ENCODE results near the gene KDM5A. TPM values are rescaled to one million over a fixed set of nuclear protein-coding genes. Genes with fewer than 3 reads are reported as not detected.
"Not testable (repeated sequence)": the region's sequence is repeated elsewhere in the genome, so short reads cannot be mapped to it uniquely, and the experiment has no call there.

KDM5A gene
- total RNA-seq, 1 donor from 2014 or later: 35.5 TPM

- no peak for FAIRE-seq
- Histone ChIP-seq H3K36me3 (ENCODE audit: control insufficient read depth, insufficient read depth, low read length) (no peaks in the 10 kb centered on the region), H3K4me3 (ENCODE audit: low read depth, low read length) (no peak overlapping the region), H3K27me3 (ENCODE audit: control insufficient read depth, insufficient read depth, low read length) (peaks cover 2% of the 10 kb centered on the region)
- no peak for DNase-seq (ENCODE audit: low read depth)
- TF ChIP-seq CTCF (IDR thresholded peaks at IDR 0.05; ENCODE audit: insufficient read depth, low read length, severe bottlenecking): no peak
Observed at GRCh38 chr12:237026-237815, 151.9 kb downstream of the KDM5A start.

- Histone ChIP-seq H3K4me3 (ENCODE audit: low read depth, low read length) (no peak overlapping the region), H3K27me3 (ENCODE audit: control insufficient read depth, insufficient read depth, low read length) (peaks cover 2% of the 10 kb centered on the region), H3K36me3 (ENCODE audit: control insufficient read depth, insufficient read depth, low read length) (no peaks in the 10 kb centered on the region)
- DNase-seq (ENCODE audit: low read depth): no peak
- TF ChIP-seq CTCF (IDR thresholded peaks at IDR 0.05; ENCODE audit: insufficient read depth, low read length, severe bottlenecking): no peak
- FAIRE-seq: no peak
Observed at GRCh38 chr12:236445-236844, 152.7 kb downstream of the KDM5A start.

DNA sequence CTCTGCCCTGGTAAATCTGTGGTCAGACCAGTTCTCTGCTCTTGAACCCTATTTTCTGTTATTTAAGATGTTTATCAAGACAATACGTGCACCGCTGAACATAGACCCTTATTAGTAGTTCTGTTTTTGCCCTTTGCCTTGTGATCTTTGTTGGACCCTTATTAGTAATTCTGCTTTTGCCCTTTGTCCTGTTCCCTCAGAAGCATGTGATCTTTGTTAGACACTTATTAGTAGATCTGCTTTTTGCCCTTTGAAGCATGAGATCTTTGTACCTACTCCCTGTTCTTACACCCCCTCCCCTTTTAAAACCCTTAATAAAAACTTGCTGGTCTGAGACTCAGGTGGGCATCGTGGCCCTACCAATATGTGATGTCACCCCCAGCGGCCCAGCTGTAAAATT, 153.2 kb downstream of the KDM5A start:
- FAIRE-seq; H3K4me3 ChIP-seq (ENCODE audit: low read depth, low read length); DNase-seq (ENCODE audit: low read depth); H3K27me3 ChIP-seq (ENCODE audit: control insufficient read depth, insufficient read depth, low read length); H3K36me3 ChIP-seq (ENCODE audit: control insufficient read depth, insufficient read depth, low read length): not testable (repeated sequence)

GRCh38 chr12:234891-235415, 154.2 kb downstream of the KDM5A start:
- no peak for TF ChIP-seq CTCF (IDR thresholded peaks at IDR 0.05; ENCODE audit: insufficient read depth, low read length, severe bottlenecking)
- Histone ChIP-seq H3K36me3 (ENCODE audit: control insufficient read depth, insufficient read depth, low read length) (no peaks in the 10 kb centered on the region), H3K4me3 (ENCODE audit: low read depth, low read length) (no peak overlapping the region), H3K27me3 (ENCODE audit: control insufficient read depth, insufficient read depth, low read length) (peaks cover 2% of the 10 kb centered on the region)
- DNase-seq (ENCODE audit: low read depth) (no peak), FAIRE-seq (no peak)

GRCh38 chr12:234019-234418, 155.1 kb downstream of the KDM5A start:
- Histone ChIP-seq H3K36me3 (ENCODE audit: control insufficient read depth, insufficient read depth, low read length) (no peaks in the 10 kb centered on the region), H3K4me3 (ENCODE audit: low read depth, low read length) (no peak overlapping the region), H3K27me3 (ENCODE audit: control insufficient read depth, insufficient read depth, low read length) (peaks cover 2% of the 10 kb centered on the region)
- no peak for TF ChIP-seq CTCF (IDR thresholded peaks at IDR 0.05; ENCODE audit: insufficient read depth, low read length, severe bottlenecking)
- FAIRE-seq (no peak), DNase-seq (ENCODE audit: low read depth) (no peak)

GRCh38 chr12:233615-233968, 155.5 kb downstream of the KDM5A start:
- H3K27me3 ChIP-seq (ENCODE audit: control insufficient read depth, insufficient read depth, low read length): peaks cover 2% of the 10 kb centered on the region
- H3K4me3 ChIP-seq (ENCODE audit: low read depth, low read length): no peak overlapping the region
- H3K36me3 ChIP-seq (ENCODE audit: control insufficient read depth, insufficient read depth, low read length): no peaks in the 10 kb centered on the region
- FAIRE-seq (no peak), DNase-seq (ENCODE audit: low read depth) (no peak)
- no peak for TF ChIP-seq CTCF (IDR thresholded peaks at IDR 0.05; ENCODE audit: insufficient read depth, low read length, severe bottlenecking)

All from bronchial epithelial cell (primary cell).